Activated naive CD8-positive, alpha-beta T cell treated with anti-CD3 and anti-CD28 coated beads, Interleukin-2, amount 10 ng/mL, durations not matched to agents 7 days and 5 days (primary cell): ENCODE results near the gene DDX52. TPM values are rescaled to one million over a fixed set of nuclear protein-coding genes. Genes with fewer than 3 reads are reported as not detected.

Experiments used
- ATAC-seq: fragments of 150-1000 bp; cut with Tn5 transposase; one replicate; pipeline ENCODE4 v1.10.0; 2021; ENCODE audit warnings: low read depth, moderate library complexity
- POLR2A ChIA-PET: fragments of 350-600 bp; sonication (Branson Sonifier 250); formaldehyde crosslinking; loops from one replicate; lab custom pipeline; 2021; ENCODE audit warnings: antibody characterized with exemption; lab: Charles Lee
- DNase-seq: peaks from one replicate; pipeline ENCODE4 v3.0.0; 2021
- H3K27ac Mint-ChIP-seq: one replicate; pipeline ENCODE4 v1.8.0; 2022; ENCODE audit warnings: mild to moderate bottlenecking, mixed read lengths
- H3K27me3 Mint-ChIP-seq: one replicate; pipeline ENCODE4 v1.8.0; 2022; ENCODE audit warnings: mild to moderate bottlenecking, moderate library complexity, mixed read lengths
- H3K36me3 Mint-ChIP-seq: one replicate; pipeline ENCODE4 v1.8.0; 2021; ENCODE audit warnings: mild to moderate bottlenecking, mixed read lengths
- H3K4me1 Mint-ChIP-seq: one replicate; pipeline ENCODE4 v1.8.0; 2021; ENCODE audit warnings: mixed read lengths
- H3K4me3 Mint-ChIP-seq: one replicate; pipeline ENCODE4 v1.8.0; 2022; ENCODE audit warnings: mild to moderate bottlenecking, moderate library complexity, mixed read lengths
- H3K9me3 Mint-ChIP-seq: one replicate; pipeline ENCODE4 v1.8.0; 2021; ENCODE audit warnings: mixed read lengths
- microRNA-seq: library from miRNA; unstranded; fragments of <30 nt; microRNA quantifications from one replicate; pipeline ENCODE4 v1.2.0, GENCODE V29; 2022
- total RNA-seq, 2 experiments: library from RNA; stranded (reverse); gene quantifications; one replicate each; pipeline ENCODE4 v1.2.3, GENCODE V29; 2021

DDX52 gene
- total RNA-seq, 2 experiments from 2014 or later, result 22.7 to 29.6 TPM

GRCh38 chr17:37562016-37562745 lies 81.1 kb downstream of the DDX52 start:
- Mint-ChIP-seq H3K36me3 (peaks cover 42% of the 10 kb centered on the region), H3K27ac (no peak overlapping the region), H3K4me3 (no peak overlapping the region), H3K9me3 (no peaks in the 10 kb centered on the region), H3K4me1 (peaks cover 2% of the 10 kb centered on the region), H3K27me3 (no peaks in the 10 kb centered on the region)
- ATAC-seq (no peak), DNase-seq (no peak)
- POLR2A ChIA-PET, result interaction anchor here (1.3 kb wide), 1 partner anchor 42 kb away, joined by 4 read pairs; no protein-coding TSS in a partner anchor

Small RNAs within 50 kb of the gene (microRNA-seq; reads per million reads assigned to microRNA genes)
- gene MIR378J, result not detected

Other genes starting within 250 kb of the DDX52 start
- gene ACACA, start 236.6 kb downstream of the DDX52 start, total RNA-seq, result 10 to 100 TPM; 45.1 to 45.9 TPM
- gene TADA2A, start 236.6 kb downstream of the DDX52 start, total RNA-seq, result 10 to 100 TPM; 34.5 to 35.8 TPM
- gene DUSP14, start 153.6 kb downstream of the DDX52 start, total RNA-seq, result 1 to 10 TPM; 7.2 to 7.7 TPM
- 100 to 1,000 TPM; 123 to 137 TPM for gene SYNRG, start 34.0 kb downstream of the DDX52 start, total RNA-seq
- gene HNF1B, start 101.6 kb upstream of the DDX52 start, total RNA-seq, result under 1 TPM in 1 of 2 experiments, not detected in 1; 0.30 TPM